HG03135 (cell line): ENCODE measurements around the gene DENND4B.

Experiments used
- ATAC-seq: cut with Tn5 transposase; IDR thresholded peaks from one replicate; pipeline ENCODE4 v1.9.1; 2021; ENCODE audit warnings: mild to moderate bottlenecking, moderate library complexity; ENCODE audit not compliant: unreplicated experiment

Gene DENND4B

GRCh38 chr1:153951183-153951582 lies 4.7 kb upstream of the DENND4B start:
- ATAC-seq = no peak

- peak; percentile 68 for ATAC-seq
These were observed 510 bp downstream of the DENND4B start for GRCh38 chr1:153945795-153946621.

GRCh38 chr1:153945131-153945794 lies 1.3 kb downstream of the DENND4B start:
- peak; percentile 2 for ATAC-seq

DNA sequence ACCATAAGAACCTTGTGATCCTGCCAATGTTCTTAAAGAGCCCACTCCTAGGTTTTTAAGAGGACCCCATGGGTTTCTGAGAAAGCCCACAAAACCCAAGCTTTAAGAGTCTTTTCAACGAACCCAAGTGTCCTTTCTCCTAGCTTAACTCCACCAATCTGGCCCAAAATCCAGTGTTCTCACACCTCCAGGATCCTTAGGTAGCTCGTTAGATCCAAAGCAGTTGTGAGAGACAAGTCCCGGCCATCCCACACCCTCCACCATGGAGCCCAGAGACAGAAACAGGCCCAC lies 1.7 kb downstream of the DENND4B start:
- ATAC-seq = no peak

- no peak for ATAC-seq
These were observed 2.3 kb downstream of the DENND4B start for GRCh38 chr1:153944005-153944826.

DNA sequence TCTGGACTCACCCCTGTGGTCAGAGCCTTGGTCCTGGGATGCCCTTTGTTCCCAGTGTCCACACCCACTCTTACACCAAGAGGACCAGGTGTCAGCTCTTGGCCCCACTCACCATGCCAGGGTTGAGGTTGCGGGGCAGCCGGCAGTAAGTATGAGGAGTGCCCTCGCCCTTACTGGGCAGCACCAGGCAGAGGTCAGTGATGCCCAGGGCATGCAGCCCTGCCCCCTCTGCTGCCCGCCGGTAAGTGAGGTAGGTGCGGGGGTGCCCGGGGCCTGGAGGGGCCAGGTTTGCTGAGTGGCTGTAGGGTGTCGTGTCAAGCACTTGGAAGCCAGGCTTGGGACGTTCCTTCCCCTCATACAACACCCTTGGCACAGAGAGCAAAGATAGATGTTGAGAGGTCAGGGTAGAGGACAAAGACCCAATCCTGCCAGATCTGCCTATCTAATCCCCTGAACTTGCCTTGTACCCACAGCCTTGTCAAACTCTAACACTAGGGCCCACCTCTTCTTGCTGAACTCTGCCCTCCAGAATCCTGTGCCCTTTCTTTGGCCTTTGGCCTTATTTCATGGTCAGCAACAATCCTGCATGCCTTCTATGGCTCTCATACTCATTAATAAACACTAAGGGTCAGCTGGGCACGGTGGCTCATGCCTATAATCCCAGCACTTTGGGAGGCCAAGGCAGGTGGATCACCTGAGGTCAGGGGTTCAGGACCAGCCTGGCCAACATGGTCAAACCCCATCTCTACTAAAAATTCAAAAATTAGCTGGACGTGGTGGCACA lies 3.6 kb downstream of the DENND4B start:
- ATAC-seq = no peak

DNA sequence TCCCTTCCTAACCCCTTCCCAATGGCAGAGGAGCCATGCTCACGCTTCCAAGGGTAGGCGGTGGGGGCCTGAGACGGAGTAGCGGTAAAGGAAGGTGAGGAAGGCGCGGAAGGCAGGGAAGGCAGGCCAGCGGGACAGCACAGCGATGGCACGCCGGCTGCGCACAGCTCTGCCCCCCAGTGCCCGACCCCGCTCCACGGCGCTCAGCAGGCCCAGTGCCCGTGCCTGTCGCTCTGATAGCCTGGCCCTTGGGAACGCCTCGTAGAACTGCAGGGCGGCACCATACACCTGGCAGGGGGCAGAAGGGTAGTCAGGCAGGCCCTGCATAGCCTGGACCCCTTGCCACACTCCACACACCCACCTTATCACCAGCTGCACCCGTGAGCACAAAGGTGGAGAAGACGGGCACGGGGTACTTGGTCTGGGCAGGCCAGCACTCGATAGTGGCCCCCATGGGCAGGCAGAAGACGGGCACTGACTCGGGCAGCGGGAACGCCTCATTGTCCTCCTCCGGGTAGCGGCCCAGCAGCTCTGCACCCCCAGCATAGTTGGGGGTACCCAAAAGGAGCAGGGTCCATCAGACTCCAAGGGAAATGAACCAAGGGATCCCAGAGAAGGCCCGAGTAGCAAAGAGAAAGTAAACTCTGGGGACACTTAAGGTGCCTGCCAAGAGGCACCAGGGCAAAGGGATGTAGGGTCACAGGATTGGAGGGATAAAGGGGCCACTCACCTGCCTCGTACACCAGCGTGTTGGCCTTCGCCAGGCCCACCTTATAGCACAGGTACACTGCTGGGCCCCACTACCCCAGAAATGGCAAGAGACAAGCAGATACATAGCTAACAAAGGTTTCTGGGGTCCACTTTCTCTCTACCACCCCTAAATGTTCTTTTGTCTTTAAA lies 4.4 kb downstream of the DENND4B start:
- no peak for ATAC-seq

DNA sequence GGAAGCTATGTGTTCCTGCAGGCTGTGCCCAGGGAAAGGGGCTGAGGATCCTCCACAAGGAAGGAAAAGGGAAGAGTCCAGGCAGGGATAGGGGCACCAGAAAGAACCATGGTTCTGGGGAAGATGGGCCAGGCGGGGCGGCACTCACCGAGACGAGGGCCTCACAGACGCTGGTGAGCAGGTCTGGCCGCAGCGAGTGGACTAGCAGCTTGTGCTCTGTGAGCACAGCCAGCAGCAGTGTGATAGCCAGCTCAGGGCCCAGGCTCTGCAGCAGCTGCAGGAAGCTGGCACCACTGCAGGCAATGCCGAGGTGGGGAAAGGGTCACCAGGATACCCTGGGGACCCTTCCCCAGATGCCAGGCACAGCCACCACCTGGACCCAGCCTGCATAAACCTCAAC lies 5.8 kb downstream of the DENND4B start:
- ATAC-seq = no peak

- ATAC-seq = no peak
These were observed 7.0 kb downstream of the DENND4B start for GRCh38 chr1:153939476-153939875.

DNA sequence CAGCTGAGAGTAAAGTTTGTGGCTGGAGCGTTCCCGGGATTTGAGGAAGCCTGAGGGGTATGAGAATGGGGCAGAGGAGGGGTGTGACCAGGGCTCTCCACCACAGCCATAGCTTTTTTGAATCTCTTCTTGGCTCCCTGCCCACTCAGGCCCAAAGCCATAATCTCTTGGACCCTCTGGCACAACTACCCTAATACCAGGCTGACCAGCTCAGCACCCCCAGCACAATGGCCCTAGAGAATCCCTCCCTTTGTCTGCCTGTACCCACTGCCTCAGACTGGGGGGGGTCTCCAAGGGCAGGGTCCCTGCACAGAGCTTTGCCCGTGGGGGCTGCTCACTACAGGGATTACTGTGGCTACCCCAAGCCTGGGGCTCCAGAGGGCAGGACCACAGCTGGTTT lies 7.5 kb downstream of the DENND4B start:
- ATAC-seq = no peak

DNA sequence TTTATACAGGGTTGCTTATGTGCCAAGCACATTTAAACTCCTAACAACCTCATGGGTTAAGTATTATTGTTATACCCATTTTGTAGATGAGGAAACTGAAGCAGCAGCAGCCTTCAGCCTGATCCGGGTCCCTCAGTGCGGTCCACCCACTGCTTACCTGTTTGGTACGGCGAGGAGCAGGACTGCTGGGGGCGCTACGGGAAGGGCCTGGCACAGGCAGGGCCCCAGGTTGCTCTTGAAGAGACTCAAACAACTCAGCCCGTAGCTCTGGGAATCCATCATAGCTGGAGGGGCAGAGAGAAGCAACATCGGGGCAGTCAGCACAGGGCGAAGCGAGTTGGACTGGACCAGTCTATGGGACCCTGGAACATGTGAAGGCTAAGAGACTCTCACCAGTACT lies 9.2 kb downstream of the DENND4B start:
- no peak for ATAC-seq

DNA sequence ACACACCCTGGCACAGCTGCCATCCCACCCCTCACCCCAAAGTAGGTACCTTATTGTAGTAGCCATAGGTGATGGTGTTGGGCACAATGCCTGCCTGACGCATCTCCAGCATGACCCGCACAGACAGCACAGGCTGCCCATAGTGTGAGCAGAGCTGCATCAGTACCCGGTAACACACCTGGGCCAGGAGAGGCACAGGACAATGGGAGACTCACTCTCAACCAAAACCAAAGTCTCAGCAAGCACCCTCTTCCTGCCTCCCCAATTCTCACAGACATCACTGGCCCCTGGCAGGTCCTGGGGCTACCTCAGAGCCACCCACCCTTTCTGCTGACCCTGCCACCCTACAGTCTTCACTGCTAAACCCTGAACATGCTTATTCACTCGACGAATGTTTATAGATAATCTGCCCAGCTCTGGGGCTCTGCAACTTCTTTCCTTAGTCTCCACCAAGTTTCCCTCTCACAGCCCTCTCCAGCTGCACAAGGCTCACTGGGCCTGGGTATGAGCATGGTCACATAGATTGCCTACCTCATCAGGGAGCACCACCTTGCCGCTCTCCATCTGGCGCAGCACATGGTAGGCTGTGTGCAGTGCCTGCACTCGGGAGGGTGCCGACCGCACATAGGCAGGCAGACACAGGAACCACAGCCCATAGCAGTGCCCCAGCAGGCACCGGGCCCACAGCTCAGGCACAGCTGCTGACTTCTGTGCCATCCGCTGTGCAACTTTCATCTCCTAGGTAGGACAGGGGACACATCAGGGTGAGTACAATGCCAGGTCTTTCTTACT lies 10.3 kb downstream of the DENND4B start:
- ATAC-seq = no peak

- ATAC-seq = no peak
These were observed 11.8 kb downstream of the DENND4B start for GRCh38 chr1:153934746-153935145.

DNA sequence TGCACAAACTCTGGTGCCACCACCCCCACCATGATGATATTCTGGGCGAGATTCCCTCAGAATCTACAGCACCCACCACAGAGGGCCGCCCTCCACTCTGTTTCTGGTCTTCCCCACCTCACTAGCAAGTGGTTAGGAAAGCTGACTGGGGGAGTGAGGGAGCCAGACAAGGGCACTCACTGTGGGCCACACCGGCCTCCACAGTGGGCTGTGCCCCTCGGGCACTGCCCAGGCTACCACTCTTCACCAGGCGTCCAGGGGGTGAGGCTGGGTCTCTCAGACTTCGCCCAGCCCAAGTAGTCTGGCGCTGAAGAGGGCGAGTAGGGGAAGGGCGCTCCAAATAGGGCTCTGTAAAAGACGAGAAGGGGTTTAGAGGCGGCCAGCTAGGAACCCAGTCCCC lies 12.6 kb downstream of the DENND4B start:
- no peak for ATAC-seq

DNA sequence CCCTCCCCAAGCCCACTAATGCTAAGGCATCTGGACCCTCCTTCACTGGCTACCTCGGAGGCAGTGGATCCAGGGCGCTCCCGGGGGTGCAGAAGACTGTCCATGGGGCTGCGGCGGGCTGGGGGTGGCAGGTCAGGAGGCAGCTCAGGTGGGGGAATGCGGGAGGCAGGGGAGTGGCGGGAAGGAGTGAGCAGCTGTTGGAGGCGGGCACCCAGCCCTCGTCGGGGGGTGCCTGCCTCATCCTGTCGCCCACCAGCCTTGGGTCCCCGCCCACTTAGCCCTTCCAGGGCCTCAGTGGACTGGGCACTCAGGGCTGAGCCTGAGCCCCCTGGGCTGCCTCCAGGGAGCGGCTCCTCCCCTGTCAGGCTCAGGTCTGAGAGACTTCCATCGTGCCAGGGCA lies 13.1 kb downstream of the DENND4B start:
- no peak for ATAC-seq

DNA sequence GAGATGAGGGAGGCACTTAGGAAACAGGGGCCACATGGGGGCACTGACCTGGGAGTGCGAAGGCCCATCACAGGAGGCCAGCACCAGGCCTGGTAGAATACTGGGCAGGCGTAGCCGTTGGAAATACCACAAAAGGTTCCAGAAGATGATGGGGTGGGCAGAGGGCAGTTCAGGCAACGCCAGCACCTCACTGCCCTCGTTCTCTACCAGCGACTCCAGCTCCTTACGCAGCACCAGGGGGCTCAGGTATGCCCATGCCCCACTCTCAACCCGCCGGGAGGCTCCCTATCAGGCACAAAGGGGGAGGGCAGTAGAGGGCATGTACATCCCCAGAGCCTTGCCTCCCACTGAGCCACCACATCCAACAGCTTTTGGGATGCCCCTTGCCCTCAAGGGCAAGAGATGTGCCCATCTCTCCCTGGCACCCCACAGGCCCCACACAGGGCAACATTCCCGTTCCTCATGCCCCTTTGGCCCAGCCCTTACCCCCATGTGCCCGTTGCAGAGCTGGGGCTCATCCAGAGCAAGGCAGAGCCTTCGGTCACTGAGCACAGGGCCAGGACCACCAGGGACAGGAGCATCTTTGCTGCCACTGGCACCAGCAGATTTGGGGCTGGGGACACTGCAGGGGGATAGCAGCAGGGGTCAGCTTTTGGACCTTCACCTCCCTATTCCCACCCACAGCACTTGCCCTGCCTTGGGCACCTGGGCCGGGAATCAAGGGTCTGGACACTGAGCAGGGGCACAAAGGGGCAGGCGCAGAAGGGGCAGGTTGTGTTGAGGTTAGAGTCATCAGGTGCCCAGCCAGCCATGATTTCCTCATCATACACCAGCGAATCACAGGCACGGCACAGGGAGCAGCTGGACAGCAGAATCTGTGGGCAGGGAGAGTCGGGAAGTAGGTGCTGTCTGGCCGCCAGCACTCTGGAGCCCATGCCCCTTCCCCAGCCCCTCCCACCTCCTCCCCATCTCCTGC lies 14.1 kb downstream of the DENND4B start:
- ATAC-seq = no peak

- ATAC-seq = no peak
These were observed 16.3 kb downstream of the DENND4B start for GRCh38 chr1:153929981-153930948.
